GM18909 (cell line): ENCODE measurements around the gene ATIC.

Source experiments
- ATAC-seq: cut with Tn5 transposase; IDR thresholded peaks from one replicate; pipeline ENCODE4 v1.9.1; 2021; ENCODE audit warnings: mild to moderate bottlenecking; ENCODE audit not compliant: unreplicated experiment, poor library complexity

The ATIC gene

GRCh38 chr2:215371915-215372897 lies 60.3 kb downstream of the ATIC start:
- ATAC-seq, result no peak

GRCh38 chr2:215372968-215373649 lies 61.2 kb downstream of the ATIC start:
- no peak for ATAC-seq

GRCh38 chr2:215374002-215374401 lies 62.1 kb downstream of the ATIC start:
- no peak for ATAC-seq

DNA sequence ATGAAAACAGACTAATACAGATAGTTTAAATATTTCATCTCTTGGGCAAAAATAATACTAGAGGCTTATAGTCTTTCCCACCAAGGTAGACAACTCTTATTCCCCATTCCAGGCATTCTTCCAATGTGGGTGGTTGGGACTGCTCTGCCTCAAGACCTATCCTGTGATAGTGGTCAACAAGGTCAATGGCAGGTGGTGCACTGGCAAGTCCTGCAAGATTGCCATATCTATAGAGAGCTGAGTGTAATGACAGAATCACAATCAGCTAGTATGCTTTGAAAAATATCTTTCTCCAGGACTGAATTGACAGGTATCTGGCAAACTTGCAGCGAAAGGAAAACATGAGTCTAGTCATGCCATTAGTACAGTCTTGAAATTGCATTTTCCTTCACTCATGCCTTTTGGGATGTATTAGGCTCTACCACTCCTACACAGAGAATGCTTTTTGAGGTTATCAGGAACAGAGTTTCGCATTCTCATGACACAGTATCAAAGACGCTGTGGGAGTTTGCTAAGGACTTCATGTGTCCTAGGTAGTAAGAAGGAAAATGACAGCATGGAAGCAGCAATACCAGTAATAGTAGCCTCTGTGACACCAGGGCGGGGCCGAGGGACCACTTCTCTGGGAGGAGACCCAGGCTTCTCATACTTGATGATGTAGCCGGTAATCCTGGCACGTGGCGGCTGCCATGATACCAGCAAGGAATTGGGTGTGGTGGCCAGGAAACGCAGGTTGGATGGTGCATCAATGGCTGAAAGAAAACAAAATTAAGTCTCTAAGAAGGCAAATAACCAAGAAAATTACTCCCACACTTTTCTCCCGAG lies 63.0 kb downstream of the ATIC start:
- ATAC-seq, result no peak

DNA sequence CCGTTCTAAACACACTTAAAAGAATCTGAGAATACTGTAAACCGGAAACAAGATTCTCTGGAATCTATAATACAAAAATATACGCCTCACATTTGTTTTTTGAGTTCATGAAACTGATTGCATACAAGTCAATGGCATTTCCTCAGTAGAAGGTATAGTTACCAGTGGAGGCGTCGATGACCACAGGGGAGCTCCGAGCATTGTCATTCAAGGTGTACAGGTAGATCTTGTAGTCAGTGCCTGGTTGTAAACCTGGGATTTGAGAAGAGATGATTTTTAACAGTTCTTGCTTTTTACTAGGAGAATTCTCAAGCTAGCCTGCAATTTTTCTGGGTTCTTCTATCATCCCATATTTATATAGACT lies 63.6 kb downstream of the ATIC start:
- ATAC-seq, result no peak

DNA sequence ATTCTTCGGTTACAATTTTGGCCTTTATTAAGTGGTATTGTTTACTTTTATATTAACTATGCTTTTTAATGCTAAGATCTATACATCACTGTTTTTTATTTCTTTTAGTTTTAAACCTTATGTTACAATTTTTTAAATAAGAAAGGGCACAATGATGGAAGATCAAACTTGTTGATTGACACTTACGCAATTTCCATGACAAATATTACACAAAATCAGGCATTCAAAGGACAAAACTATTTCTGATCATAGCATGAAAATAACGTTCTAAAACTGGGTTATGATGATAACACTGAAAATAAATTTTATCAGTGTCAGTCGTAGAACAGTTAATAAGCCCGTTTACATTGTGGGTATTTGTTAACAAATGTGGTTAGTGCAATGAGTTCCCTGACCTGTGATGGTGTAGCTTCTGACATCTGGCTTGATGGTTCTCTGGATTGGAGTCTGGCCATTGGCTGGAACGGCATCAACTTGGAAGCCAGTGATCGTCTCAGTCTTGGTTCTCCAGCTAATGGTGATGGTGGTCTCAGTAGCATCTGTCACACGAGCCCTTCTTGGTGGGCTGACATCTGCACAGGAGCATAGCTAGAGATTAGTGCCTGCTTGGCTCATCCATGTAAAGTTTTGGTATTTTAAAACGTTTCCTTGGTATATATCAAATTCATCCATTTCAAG lies 64.4 kb downstream of the ATIC start:
- no peak for ATAC-seq

DNA sequence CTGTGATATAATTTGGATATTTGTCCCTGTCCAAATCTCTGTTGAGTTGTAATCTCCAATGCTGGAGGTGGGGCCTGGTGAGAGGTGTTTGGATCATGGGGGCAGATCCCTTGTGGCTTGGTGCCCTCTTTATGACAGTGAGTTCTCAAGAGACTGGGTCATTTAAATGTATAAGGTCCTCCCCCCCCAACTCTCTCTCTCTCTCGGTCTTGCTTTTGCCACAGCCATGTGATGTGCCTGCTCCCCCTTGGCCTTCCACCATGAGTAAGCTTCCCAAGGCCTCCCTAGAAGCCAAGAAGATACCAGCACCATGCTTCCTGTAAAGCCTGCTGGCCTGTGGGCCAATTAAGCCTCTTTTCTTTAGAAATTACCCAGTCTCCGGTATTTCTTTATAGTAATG lies 65.4 kb downstream of the ATIC start:
- no peak for ATAC-seq

- no peak for ATAC-seq
Measured at GRCh38 chr2:215378045-215378444, 66.2 kb downstream of the ATIC start.

GRCh38 chr2:215379039-215379438 lies 67.2 kb downstream of the ATIC start:
- no peak for ATAC-seq

DNA sequence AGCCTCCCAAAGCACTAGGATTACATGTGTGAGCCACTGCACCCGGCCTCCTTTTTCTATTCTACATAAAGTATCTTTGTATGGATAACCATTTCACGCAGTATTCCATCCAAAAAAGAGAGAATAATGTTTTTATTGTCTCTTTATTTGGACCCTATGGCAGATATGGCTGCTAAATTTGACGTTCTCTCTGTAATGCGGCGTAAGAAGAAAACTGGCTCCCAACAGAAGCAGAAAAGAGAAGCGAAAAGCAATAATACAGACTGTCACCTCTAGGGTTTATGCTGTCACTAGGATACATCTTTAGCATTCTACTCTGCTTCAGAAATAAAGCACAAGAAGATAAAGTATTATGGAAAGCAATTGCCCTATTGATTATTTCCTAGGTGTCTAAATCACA lies 68.1 kb downstream of the ATIC start:
- no peak for ATAC-seq

DNA sequence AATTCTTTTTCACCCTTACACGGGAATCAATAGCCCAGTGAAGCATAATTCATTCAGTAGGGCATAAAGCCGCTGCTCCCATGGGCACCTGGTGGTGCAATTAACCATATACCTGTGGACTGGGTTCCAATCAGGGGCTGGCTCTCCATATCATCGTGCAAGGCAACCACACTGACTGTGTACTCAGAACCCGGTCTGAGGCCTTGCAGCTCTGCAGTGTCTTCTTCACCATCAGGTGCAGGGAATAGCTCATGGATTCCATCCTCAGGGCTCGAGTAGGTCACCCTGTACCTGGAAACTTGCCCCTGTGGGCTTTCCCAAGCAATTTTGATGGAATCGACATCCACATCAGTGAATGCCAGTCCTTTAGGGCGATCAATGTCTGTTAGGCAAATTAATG lies 68.8 kb downstream of the ATIC start:
- ATAC-seq, result no peak

DNA sequence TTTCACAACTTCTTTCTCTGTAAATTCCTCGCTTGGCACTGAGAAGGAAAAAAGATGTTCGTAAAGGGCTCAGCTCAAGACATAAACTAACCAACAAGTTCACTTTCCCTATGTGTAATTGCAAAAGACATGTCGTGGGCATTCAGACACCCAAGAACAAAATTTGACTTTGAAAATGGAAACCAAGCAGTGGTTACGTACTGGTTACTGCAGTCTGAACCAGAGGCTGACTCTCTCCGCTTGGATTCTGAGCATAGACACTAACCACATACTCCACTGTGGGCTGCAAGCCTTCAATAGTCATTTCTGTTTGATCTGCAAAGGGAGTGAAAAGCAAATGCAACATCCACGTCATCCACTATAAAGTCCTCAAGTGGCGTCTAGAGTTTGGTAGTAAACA lies 70.2 kb downstream of the ATIC start:
- no peak for ATAC-seq

DNA sequence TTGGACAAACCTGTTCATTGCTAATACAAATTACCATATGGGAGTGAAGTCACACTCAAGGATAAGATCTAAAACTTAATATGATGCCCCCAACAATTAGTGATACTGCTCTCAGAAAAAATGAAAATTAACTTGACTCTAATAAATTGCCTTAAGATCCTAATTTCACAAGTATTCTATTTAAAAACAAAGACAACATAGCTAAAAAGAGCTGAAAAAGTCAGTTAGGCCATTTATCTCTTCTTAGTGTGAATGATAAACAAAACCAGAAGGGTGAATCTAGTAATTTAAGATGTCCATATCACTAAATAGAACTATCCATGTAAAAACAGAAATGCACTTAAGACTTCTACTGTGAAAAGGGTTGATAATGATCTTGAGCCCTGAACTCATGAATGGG lies 70.6 kb downstream of the ATIC start:
- ATAC-seq, result no peak

GRCh38 chr2:215383652-215384279 lies 71.9 kb downstream of the ATIC start:
- no peak for ATAC-seq

DNA sequence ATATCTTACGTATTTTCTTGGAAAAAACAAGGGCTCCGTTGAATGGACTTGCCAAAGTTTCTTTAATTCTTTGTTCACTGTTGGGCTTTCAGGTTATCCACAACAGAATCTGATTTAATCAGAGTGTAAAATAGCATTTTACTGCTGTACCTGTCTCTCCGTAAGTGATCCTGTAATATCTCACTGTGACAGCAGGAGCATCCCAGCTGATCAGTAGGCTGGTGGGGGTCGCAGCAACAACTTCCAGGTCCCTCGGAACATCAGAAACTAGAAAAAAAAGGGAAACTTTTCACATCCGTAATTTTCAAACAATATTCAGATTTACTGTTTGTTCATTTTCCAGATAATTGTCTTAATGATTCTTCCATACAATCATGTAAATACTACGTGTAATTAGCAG lies 72.9 kb downstream of the ATIC start:
- no peak for ATAC-seq

- ATAC-seq, result no peak
Measured at GRCh38 chr2:215386566-215386965, 74.7 kb downstream of the ATIC start.

DNA sequence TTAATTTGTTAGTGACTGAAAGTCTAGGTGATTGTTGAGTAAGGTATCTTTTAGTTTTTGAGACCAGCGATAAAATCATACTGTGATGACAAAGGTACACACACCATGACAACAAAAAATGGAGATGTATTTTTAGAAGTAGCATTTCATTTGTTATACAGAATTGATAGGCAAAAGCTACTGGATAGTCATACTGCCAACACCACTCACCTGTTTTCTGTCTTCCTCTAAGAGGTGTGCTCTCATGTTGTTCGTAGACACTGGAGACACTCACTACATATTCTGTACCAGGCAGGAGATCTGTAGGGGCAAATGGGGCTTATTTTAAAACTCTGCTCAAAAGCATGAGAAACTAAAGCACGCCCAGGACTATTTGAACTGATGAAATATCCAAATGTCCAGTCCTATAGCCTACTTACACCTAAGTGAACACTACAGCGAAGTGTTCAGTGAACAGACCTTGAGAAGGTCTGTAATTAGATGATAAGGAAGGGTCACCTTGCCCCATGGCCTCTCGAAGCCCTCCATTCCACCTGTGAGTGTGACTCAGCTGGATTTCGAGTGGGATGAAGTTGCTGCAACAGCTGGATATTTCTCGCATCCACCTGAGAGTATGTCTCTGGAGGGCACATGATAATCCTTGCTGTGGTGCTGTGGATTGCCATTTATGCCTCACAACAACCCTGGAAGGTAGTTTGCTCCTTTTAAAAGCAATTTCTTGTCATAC lies 76.3 kb downstream of the ATIC start:
- ATAC-seq, result no peak

DNA sequence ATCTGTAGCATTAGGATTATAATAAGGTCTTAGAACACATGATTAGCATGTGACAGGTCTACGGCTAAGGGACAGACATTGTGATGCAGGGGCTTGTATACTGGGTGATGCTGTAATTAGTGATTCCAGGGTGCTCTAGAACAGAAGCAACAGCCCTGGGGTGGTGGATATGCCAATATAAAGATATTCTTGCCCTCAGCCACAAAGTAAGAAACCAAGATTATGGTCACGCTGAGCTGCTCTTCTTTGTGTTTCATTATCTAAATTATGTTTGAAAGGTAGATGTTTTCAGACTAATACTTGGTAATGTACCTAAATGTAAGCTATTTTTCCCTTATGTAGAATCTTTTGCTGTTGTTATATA lies 78.7 kb downstream of the ATIC start:
- no peak for ATAC-seq

GRCh38 chr2:215391531-215391930 lies 79.7 kb downstream of the ATIC start:
- no peak for ATAC-seq
